NCI-H1092 treated with DMSO at 0.1 percent for 48 hours (cell line): ENCODE results near the gene COG7.
"Not testable (repeated sequence)": the region's sequence is repeated elsewhere in the genome, so short reads cannot be mapped to it uniquely, and the experiment has no call there.

Source experiments
- DNase-seq: peaks from one replicate; lab custom pipeline; 2025; lab: John Stamatoyannopoulos, UW

COG7 gene

DNA sequence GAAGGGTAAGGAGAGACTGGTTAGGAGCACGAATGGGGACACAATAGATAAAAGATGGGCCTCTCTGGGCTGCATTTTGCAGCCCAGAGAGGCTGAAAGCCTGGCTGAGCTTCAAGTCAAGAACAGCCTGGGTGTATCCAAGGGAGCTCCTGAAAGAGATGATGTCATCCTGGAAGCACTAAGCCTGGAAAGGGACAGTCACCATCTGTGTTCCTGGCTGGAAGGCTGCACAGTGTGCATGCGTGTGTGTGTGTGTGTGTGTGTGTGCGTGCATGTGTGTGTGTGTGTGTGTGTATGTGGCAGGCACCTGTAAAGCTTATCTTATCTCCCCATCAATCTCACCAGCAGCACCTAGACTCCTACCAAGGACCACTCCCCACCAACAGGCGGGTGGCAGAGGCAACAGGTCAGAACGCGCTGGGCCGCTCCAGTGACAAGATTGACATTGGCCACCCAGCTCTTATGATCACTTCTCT, 44.1 kb downstream of the COG7 start:
- DNase-seq: peak; percentile 23

DNA sequence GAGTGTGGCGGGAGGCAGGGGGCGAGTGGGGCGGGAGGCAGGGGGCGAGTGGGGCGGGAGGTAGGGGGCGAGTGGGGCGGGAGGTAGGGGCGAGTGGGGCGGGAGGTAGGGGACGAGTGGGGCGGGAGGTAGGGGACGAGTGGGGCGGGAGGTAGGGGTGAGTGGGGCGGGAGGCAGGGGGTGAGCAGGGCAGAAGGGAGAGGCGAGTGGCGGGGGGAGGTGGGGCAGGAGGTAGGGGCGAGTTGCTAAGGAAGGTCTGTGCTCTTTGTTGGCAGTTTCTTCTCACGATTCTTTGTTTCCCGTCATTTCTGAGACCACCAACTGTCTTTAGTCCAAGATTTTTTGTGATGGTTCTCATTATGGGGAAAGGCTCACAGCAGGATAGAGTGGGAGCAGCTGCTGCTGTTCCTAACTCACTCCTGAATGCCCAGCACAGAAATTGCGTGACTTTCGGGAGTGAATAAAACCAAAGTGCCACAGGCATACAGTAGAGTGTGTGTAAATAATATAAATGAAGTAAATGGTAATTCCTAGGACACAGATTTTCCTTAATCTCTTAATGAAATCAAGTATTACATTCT, 44.7 kb downstream of the COG7 start:
- no peak for DNase-seq

DNA sequence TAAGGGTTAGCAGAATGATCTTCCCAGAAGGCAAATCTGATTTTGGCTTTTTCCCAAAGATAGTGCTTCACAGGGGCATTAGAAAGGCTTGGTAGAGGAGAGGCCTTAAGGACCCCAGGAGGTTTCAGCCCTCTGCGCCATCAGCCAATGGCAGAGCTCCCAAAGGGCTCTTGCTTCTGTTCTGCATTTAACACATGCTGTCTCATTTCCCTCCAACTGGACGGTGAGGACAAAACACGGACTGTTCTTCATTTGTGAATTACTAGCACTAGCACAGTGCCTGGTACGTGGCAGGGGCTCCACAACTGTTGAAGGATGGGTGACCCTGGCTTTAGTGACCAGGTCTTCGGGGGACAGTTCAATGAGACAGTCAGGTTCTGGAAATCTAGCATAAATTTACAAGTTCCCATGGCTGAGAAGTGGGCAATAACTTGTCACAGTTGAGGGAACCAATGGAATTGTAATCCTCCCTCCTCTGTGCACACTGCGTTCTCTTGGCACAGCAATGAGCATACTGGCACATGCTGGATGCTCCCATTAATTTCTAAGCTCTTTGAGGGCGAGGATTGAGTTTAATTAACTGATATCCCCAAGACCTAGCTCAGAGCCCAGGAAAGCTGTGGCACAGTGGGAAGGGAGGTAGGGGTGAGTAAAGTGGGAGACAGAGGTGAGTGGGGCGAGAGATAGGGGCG, 45.4 kb downstream of the COG7 start:
- DNase-seq: no peak

DNA sequence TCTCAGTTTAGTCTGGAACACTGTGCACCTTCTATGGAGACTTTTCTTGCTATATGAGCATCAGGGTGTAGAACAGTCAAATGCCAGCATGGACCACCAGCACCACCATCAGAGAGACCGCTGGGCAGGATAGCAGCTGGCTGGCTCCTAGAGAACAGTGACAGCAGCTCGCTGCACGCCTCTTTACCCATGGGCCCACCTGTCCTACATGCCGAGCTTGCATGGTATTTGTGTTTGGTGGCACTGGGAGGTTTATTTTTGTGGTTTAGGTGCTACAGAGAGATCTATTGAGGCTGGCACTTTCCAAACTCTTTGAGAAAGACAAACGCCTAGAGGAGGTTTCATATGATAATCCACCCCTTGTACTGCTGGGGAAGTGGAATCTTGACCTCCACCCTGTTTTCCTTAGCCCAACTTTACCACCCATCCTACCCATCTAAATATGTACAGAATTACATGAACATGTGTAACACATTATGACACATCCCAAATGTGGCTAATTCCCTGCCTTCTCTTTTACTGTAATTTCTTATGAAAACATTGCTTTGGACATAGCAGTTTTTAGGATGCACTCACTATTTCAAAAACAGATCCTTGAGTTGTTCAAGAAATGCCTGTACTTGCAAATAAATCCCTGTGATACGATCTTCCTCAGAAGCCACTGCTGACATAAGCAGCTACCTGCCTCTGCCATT, 46.3 kb downstream of the COG7 start:
- no peak for DNase-seq

DNA sequence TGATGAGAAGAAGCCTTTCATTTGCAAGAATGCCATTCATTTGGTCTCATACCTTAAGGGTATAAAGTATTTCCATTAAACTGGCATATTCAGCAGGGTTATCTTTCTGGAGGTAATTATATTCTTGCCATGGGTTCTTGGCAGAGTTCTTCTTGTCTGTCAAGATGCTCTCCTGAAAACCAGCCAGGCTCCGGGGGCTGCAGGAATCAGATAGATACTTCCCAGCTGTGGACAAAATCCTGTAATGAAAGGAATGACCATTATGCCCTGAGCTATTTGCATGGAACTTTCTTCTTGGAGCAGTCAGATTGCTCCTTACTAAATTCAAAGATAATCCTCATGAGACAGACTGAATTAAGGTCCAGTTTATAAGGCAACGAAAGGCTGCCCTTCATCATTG, 47.0 kb downstream of the COG7 start:
- DNase-seq: no peak

DNA sequence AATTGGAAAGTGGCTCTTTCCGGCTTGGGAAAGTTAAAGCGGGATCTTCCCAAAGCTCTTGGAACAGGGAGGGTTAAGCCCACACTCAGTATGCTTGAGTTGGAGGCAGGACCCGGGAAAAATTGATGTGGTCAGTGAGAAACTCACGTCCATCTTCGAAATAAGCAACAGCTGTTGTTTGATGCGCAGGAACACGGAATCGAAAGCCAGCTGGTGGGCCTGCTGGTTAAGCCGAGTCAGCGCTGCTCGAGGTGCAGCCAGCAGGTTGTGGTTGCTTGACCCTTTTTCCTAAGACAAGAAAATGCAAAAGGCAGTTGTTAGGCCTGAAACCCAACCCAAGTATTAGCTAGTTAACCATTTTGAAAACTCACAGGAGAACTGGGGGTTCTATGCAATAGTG, 49.4 kb downstream of the COG7 start:
- DNase-seq: no peak

DNA sequence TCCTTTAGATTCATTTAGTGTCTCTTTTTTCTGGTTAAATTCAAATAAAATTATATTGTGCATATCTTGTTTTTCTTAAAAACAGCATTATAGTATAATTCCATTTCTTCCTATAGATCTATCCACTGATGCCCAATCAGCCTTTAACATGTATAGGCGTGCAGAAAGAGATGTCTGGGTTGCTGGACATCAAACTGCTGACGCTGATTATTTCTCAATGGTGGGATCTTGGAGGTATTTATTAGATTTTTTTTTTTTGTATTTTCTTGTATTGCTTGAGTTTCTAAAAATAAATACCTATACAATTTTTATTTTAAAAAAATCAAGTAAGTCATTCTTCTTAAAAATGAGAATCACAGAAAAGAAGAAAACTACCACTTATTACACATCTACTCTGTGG, 50.9 kb downstream of the COG7 start:
- no peak for DNase-seq

DNA sequence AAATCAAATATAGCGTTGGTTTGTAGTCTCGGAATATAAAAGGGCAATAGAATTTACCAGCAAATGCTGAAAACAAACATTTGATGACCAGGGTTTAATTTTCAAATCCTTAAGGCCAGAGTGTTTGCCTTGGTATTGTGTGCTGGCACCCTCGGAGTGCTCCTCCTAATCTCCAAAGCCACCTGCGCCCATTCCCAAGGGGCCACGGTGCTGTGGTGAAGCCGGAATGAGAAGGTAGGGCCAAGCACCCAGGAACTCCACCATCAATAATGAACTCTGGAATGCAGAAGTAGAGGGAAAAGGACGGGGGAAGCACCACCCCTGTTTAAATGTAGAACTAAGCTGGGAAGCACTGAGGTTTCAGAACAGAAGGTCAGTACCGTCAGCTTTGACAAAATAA, 51.9 kb downstream of the COG7 start:
- DNase-seq: no peak

DNA sequence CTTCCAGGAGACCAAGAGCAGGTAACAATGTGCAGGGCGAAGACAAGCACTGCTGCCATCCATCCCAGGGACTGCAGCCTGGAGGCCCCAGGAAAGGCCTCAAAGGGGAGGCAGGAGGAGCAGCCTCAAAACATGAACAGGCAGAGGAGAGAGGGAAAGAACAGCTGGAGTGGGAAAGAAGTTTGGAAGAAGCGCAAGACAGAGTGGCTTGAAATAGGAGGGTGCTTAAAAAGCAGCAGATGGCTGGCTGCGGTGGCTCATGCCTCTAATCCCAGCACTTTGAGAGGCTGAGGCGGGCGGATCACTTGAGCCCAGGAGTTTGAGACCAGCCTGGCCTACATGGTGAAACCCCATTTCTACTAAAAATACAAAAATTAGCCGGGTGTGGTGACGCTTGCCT, 52.5 kb downstream of the COG7 start:
- not testable (repeated sequence) for DNase-seq

DNA sequence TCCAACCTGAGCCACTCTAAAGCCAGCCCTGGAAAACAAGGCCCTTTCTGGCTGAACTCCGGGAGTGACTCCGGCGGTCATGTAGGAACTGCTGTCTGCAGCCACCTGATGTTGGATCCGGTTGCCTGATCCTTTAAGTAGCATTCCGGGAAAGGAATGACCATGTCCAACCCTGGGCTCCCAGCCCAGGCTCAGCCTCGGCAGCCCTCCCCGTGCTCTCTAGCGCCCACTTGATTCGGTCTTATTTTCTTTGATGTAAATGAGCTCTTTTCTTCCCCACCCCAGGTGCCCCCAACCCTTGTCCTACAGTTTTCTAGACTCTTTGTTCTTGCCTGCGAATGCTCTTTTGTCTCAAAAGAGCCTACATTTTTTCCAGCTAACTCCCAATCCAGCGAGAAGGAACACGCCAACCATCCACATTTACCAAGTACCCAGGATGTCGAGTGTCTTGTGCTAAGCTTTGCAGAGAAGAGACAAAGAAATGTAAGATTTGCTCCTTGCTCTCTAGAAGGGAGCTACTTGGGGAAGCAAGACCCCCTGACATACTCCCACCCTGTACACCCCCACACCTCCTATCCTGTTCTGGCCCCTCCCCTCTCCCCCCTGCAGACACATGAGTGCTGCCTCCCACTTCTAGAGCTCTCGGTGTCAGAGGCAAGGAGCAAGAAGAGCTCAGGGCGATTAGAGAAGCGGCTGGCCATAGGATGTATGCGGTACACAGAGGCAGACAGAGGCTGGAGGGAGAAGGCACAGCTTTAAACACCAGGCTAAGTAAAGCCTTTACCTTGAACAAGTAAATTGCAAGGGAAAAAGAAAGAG, 53.8 kb downstream of the COG7 start:
- DNase-seq: no peak

DNA sequence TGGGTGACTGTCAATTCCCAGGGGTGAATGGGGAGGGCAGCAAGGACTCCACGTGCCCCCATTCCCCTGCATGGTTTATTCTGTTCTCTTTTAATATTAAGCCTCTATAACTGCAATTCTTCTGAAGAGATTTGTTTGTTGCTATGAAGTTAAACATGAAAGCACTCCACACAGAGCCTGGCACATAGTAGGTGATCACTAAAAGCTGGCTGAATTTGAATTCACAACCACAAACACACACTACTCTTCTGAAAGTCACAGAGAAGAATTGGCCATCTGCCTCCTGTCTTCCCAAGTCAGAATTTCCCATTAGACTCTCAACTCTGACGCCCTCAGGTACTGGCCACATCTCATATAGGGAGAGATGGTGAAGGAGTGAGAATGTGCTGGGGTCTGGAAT, 55.5 kb downstream of the COG7 start:
- no peak for DNase-seq

DNA sequence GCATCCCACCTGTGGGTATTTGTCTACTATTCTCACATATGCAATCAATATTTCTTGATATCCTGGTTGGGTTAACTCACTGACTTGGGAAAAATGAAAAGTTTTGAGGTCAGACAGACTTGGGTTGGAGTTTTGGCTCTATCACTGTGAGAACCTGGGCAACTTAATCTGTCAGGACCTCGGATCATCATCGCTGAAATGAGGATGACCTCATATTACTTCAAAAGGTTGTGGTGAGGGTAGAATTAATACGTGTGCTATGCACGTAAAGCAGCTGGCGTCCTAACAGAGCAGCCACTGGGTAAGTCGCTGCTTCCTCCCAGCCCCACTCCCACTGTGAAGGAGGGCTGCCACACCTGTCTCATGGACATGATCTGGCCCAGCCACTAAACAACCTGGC, 57.3 kb downstream of the COG7 start:
- DNase-seq: no peak

DNA sequence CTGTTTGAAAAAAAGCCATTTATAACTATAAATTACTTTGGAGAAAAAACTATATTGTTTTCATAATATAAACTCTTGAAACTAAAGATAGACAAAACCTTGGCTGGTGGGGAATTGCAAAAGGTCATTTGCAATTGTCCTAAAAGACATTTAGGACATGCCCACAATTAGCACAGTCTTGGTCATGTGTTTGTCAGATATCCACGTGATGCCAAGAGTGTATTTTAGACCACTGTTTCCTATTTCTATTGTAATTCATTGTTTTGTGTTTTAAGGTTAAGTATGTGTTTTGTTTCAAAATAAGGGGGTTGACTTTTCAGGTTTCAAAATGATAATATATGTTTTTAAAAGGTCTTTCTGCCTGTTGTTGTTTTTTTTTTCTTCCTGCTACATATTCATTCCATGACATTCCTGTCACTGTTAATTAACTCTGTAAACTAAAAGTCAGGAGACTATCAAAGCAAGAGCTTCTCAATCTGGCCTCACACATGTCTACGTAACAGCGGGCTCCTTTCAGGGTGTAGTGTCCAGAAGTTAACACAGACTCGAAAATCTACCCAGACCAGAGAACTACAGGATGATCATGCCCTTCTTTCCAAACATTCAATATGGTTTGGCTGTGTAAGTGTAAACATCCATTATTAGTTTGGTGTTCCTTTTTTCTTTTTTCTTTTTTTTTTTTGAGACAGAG, 58.7 kb downstream of the COG7 start:
- no peak for DNase-seq

DNA sequence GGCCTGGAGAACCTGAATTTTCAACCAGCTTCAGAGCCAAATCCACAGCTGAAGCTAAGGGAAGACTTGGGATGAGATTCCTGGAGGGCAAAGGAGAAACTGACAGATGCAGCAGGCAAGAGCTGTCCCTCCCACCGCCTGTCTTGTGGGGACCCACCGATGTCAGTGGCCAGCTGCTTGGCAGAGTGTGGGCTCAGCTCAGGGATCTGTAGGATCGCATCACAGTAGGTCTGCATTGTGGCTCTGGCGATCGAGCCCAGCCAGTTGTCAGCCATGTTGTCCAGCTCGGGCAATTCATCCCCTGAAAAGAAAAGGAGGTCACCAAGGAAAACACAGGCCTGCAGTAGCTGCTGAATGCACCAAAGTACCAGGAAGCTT, 60.8 kb downstream of the COG7 start:
- no peak for DNase-seq

DNA sequence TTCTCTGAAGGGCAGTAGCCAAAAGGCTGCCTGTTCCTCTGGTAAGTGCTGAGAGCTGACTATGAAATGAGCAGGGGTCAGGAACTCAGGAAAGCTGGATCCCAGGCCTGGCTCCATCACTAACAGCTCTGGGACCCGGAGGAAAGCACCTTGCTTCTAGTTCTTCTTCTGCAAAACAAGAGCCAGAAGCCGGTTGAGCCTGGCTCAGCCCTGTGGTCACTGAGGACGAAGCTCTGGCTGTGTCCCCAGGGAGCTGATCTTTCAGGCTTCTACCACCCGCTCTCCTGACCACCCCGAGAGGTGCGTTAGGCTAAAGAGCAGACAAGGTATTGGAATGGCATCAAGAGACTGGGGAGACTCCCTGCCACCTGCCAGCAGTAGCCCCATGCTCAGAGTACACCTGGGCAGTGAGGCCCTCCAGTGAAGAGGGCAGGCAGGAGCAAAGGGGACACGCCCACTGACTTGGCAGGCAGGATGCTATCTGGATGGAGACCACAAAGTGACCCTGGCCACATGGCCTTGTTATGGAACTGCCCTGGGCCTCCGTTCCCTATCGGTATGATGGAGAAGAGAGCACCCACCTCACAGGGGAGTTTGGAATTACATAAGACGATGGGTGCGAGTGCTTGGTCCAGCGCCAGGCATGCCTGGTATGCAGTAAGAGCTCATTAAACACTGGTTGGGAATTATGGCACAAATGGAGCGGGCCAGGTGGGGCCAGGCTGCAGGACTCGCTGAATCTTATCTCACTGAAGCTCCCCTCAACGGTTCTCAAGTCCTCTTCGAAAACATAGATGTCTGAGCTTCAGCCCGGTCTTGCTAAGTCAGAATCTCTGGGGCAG, 61.4 kb downstream of the COG7 start:
- no peak for DNase-seq

DNA sequence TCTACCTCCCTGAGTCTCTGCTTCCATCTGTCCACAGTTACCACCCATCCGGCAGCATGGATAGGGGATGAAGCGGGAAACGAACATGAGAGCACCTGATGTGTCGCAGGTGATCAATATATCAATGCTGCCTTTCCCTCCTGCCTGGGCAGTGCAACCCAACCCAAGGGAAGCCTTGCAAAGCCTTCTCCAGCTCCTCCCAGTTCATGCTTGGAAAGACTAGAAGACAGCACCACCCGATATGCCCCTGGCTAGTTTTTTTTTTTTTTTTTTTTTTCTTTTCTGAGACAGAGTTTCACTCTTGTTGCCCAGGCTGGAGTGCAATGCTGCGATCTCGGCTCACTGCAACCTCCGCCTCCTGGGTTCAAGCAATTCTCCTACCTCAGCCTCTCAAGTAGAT, 63.1 kb downstream of the COG7 start:
- not testable (repeated sequence) for DNase-seq

DNA sequence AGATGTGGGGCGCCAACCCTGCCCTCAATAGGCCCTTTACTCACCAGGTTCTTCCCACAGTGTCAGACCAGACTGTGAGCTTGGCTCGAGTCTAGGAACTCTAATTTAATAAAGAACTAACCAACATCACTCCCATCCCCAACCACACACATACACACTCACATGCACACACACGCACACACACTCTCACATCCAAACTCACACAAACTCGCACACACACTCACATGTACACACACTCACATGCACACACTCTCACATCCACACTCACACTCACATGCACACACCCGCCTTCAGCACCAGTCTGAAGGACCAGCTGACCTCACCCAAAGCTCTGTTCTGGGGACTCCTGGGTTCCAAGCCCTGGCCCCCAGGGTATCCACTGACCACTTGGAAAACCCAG, 63.8 kb downstream of the COG7 start:
- DNase-seq: no peak

DNA sequence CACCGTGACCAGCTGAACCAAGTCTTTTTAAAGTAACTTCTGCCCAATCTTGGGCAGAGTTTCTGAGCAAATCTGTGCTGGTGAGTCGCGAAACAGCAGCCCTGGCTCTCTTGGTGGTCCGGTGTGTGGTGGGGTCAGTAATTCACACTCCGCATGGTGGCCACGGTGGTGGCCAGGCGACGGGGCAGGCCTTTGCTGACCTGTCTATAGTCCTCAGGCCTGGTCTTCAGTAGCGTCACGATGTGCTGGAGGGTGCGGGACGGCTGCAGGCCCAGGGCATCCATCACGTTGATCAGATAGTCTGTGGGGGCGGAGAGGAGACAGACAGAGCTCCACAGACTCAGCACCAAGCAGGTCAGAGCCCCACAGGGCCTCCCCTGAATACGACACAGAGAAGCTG, 64.2 kb downstream of the COG7 start:
- DNase-seq: no peak

DNA sequence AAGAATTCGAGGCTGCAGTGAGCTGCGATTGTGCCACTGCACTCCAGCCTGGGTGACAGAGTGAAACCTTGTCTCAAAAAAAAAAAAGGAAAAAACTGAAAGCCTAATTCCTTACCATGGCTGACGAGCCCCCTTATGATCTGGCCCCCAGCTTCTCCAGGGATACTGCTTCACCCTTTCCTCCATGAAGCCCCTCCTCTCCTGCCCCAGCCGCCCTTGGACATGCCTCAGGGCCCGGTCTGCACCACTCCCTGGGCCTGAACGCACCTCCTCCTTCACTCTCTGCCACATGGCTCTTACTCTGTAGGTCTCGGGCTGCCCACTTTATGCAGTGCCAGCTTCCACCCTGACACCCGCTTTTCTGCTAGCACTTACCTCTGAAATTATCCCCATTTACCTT, 65.3 kb downstream of the COG7 start:
- no peak for DNase-seq

DNA sequence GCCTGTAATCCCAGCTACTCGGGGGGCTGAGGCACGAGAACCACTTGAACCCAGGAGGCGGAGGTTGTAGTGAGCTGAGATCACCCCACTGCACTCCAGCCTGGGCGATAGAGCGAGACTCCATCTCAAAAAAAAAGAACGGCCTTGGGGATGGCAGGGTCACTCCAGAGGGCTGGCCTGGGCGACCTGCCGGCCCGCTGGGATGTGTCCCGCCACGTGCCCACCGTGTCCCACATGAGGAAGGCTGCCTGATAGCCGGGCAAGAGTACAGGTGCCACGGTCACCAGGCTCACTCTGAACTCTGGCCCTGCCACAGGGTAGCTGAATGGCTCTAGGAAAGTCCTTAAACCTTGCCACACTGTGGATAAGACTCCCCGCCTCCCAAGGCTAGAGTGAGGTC, 67.5 kb downstream of the COG7 start:
- DNase-seq: no peak

DNA sequence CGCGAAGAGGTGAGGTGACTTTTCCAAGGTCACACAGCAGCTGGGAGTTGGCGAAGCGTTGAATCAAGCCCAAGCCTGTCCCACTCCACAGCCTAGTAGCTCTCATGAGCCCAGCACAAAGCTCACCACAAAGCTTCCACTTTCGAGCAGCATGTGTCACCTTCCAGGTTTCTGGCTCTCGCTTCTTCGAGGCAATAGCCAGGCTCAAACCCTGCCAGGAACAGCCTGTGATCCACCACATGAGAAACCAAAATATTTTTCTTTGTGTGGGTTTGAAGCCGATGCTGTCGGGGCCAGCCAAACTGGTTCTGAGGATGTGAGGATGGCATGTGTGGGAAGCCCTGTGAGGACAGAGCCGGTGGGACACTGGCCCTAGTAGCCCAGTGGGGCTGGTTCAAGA, 68.1 kb downstream of the COG7 start:
- no peak for DNase-seq
